ENCODE results near the gene TUFT1. TPM values are rescaled to one million over a fixed set of nuclear protein-coding genes. Genes with fewer than 3 reads are reported as not detected.
"Not testable (repeated sequence)": the region's sequence is repeated elsewhere in the genome, so short reads cannot be mapped to it uniquely, and the experiment has no call there.

The TUFT1 gene
- total RNA-seq, 2 donors from 2014 or later: 5.1 to 5.6 TPM

- no peak overlapping the region for H3K27ac Mint-ChIP-seq
- no peak for ATAC-seq
Measured at GRCh38 chr1:151583796-151584195, 43.7 kb downstream of the TUFT1 start.

GRCh38 chr1:151584278-151584677 is 44.2 kb downstream of the TUFT1 start:
- no peaks in the 10 kb centered on the region for H3K9me3 Mint-ChIP-seq
- DNase-seq (ENCODE audit: low spot score in 2 of 2): no peak
- H3K36me3 Mint-ChIP-seq: no peaks in the 10 kb centered on the region
- ATAC-seq: no peak
- H3K27ac Mint-ChIP-seq: no peak overlapping the region

More at GRCh38 chr1:151583796-151584195, 43.7 kb downstream of the TUFT1 start:
- Mint-ChIP-seq H3K9me3 (no peaks in the 10 kb centered on the region), H3K36me3 (no peaks in the 10 kb centered on the region)
- no peak for DNase-seq (ENCODE audit: low spot score in 2 of 2)

GRCh38 chr1:151584780-151585179 is 44.7 kb downstream of the TUFT1 start:
- DNase-seq (ENCODE audit: low spot score in 2 of 2): no peak
- H3K27ac Mint-ChIP-seq: no peak overlapping the region
- H3K9me3 Mint-ChIP-seq: no peaks in the 10 kb centered on the region
- ATAC-seq: no peak
- H3K36me3 Mint-ChIP-seq: no peaks in the 10 kb centered on the region

- Mint-ChIP-seq H3K36me3 (no peaks in the 10 kb centered on the region), H3K9me3 (no peaks in the 10 kb centered on the region), H3K27ac (no peak overlapping the region)
- DNase-seq (ENCODE audit: low spot score in 2 of 2) (no peak), ATAC-seq (no peak)
Measured at GRCh38 chr1:151585622-151586021, 45.5 kb downstream of the TUFT1 start.

- H3K36me3 Mint-ChIP-seq: no peaks in the 10 kb centered on the region
- H3K27ac Mint-ChIP-seq: no peak overlapping the region
- no peaks in the 10 kb centered on the region for H3K9me3 Mint-ChIP-seq
- no peak for DNase-seq (ENCODE audit: low spot score in 2 of 2)
- ATAC-seq: no peak
Measured at GRCh38 chr1:151590961-151591360, 50.9 kb downstream of the TUFT1 start.

- H3K9me3 Mint-ChIP-seq: no peaks in the 10 kb centered on the region
- no peak overlapping the region for H3K27ac Mint-ChIP-seq
- ATAC-seq (peak; percentile 19 to 55), DNase-seq (ENCODE audit: low spot score in 2 of 2) (no peak)
- no peaks in the 10 kb centered on the region for H3K36me3 Mint-ChIP-seq
Measured at GRCh38 chr1:151593730-151594129, 53.6 kb downstream of the TUFT1 start.

GRCh38 chr1:151594143-151594625 is 54.1 kb downstream of the TUFT1 start:
- H3K36me3 Mint-ChIP-seq: no peaks in the 10 kb centered on the region
- H3K9me3 Mint-ChIP-seq: no peaks in the 10 kb centered on the region
- peak; percentile 98 to 99 for ATAC-seq
- peak; percentile 78 to 83 for DNase-seq (ENCODE audit: low spot score in 2 of 2)
- H3K27ac Mint-ChIP-seq: no peak overlapping the region

GRCh38 chr1:151596166-151596953 is 56.3 kb downstream of the TUFT1 start:
- Mint-ChIP-seq H3K9me3 (no peaks in the 10 kb centered on the region), H3K27ac (peak overlapping the region in 1 of 2 donors; percentile 19), H3K36me3 (no peaks in the 10 kb centered on the region)
- DNase-seq (ENCODE audit: low spot score in 2 of 2): no peak
- ATAC-seq: no peak

- not testable (repeated sequence) for DNase-seq (ENCODE audit: low spot score in 2 of 2); H3K27ac Mint-ChIP-seq; H3K36me3 Mint-ChIP-seq; H3K9me3 Mint-ChIP-seq; ATAC-seq
Measured at GRCh38 chr1:151602550-151602949, 62.4 kb downstream of the TUFT1 start.

GRCh38 chr1:151604291-151604690 is 64.2 kb downstream of the TUFT1 start:
- Mint-ChIP-seq H3K36me3 (no peaks in the 10 kb centered on the region), H3K9me3 (no peaks in the 10 kb centered on the region), H3K27ac (no peak overlapping the region)
- DNase-seq (ENCODE audit: low spot score in 2 of 2) (no peak), ATAC-seq (peak in 1 of 2 donors; percentile 32)

GRCh38 chr1:151606384-151606783 is 66.3 kb downstream of the TUFT1 start:
- no peak overlapping the region for H3K27ac Mint-ChIP-seq
- ATAC-seq (peak; percentile 59 to 72), DNase-seq (ENCODE audit: low spot score in 2 of 2) (no peak)
- H3K36me3 Mint-ChIP-seq: peaks cover 0 to 2% of the 10 kb centered on the region in 2 donors
- H3K9me3 Mint-ChIP-seq: no peaks in the 10 kb centered on the region

- no peak for DNase-seq (ENCODE audit: low spot score in 2 of 2)
- Mint-ChIP-seq H3K9me3 (no peaks in the 10 kb centered on the region), H3K27ac (no peak overlapping the region), H3K36me3 (peaks cover 0 to 5% of the 10 kb centered on the region in 2 donors)
- no peak for ATAC-seq
Measured at GRCh38 chr1:151606857-151607256, 66.7 kb downstream of the TUFT1 start.

GRCh38 chr1:151610142-151610541 is 70.0 kb downstream of the TUFT1 start:
- Mint-ChIP-seq H3K27ac (no peak overlapping the region), H3K36me3 (peaks cover 11 to 15% of the 10 kb centered on the region in 2 donors), H3K9me3 (no peaks in the 10 kb centered on the region)
- no peak for DNase-seq (ENCODE audit: low spot score in 2 of 2)
- ATAC-seq: no peak

GRCh38 chr1:151611288-151611790 is 71.2 kb downstream of the TUFT1 start:
- Mint-ChIP-seq H3K27ac (peak overlapping the region; percentile 66 to 95), H3K9me3 (no peaks in the 10 kb centered on the region), H3K36me3 (peaks cover 11 to 15% of the 10 kb centered on the region in 2 donors)
- DNase-seq (ENCODE audit: low spot score in 2 of 2) (no peak), ATAC-seq (peak in 1 of 2 donors; percentile 73)

GRCh38 chr1:151611832-151612500 is 71.9 kb downstream of the TUFT1 start, which contains the start of gene SNX27:
TSS of gene SNX27 (plus strand) at chr1:151612050. CDS start at chr1:151612202, 152 bp downstream.
- ATAC-seq: peak; percentile 89 to 94
- Mint-ChIP-seq H3K9me3 (no peaks in the 10 kb centered on the region), H3K36me3 (peaks cover 11 to 15% of the 10 kb centered on the region in 2 donors), H3K27ac (peak within 1 kb of the TSS; percentile 95 to 99)
- DNase-seq (ENCODE audit: low spot score in 2 of 2): peak; percentile 76 to 82

GRCh38 chr1:151612501-151613281 is 72.6 kb downstream of the TUFT1 start:
- peak; percentile 3 to 4 for ATAC-seq
- Mint-ChIP-seq H3K36me3 (peaks cover 11 to 15% of the 10 kb centered on the region in 2 donors), H3K27ac (peak overlapping the region; percentile 84 to 99), H3K9me3 (no peaks in the 10 kb centered on the region)
- peak; percentile 25 to 57 for DNase-seq (ENCODE audit: low spot score in 2 of 2)

Data from activated naive CD4-positive, alpha-beta T cell treated with anti-CD3 and anti-CD28 coated beads, Interleukin-2, amount 50 U/mL, for 72 hours (primary cell).